HUES6 (cell line): ENCODE results near the gene PCDHGA4.
"Not testable (repeated sequence)": the region's sequence is repeated elsewhere in the genome, so short reads cannot be mapped to it uniquely, and the experiment has no call there.

Experiments
- H3K27ac ChIP-seq: 2 replicates; pipeline ENCODE4 v1.7.0; 2013; ENCODE audit warnings: low read depth, mild to moderate bottlenecking, low read length, inconsistent platforms
- H3K27me3 ChIP-seq: 2 replicates; pipeline ENCODE4 v1.6.1; 2013; ENCODE audit warnings: low read length; ENCODE audit not compliant: control insufficient read depth, insufficient read depth
- H3K36me3 ChIP-seq: 2 replicates; pipeline ENCODE4 v1.6.1; 2013; ENCODE audit warnings: low read length; ENCODE audit not compliant: control insufficient read depth, insufficient read depth
- H3K4me1 ChIP-seq: 2 replicates; pipeline ENCODE4 v1.6.1; 2013; ENCODE audit warnings: low read length; ENCODE audit not compliant: control insufficient read depth, insufficient read depth
- H3K4me3 ChIP-seq: 2 replicates; pipeline ENCODE4 v1.5.1; 2013; ENCODE audit warnings: low read depth, low read length
- H3K9ac ChIP-seq: one replicate; pipeline ENCODE4 v1.6.1; 2013; ENCODE audit warnings: mild to moderate bottlenecking, low read length
- H3K9me3 ChIP-seq: 2 replicates; pipeline ENCODE4 v1.6.1; 2013; ENCODE audit warnings: low read depth, low read length; ENCODE audit not compliant: control insufficient read depth, insufficient read depth

Gene PCDHGA4

GRCh38 chr5:141389153-141390042 is 34.6 kb downstream of the PCDHGA4 start:
- Histone ChIP-seq H3K27me3 (peaks cover 7% of the 10 kb centered on the region; the same call in 1 of the 2 replicates), H3K4me3 (0 out of 2 replicates have a peak overlapping the region, but pooled peaks have one; percentile 11), H3K4me1 (no peaks in the 10 kb centered on the region), H3K27ac (no peak overlapping the region), H3K9ac (no peak overlapping the region), H3K36me3 (peaks cover 36% of the 10 kb centered on the region), H3K9me3 (peaks cover 72% of the 10 kb centered on the region)

- no peak within 1 kb of the TSS for H3K27ac ChIP-seq
- no peak within 1 kb of the TSS for H3K4me3 ChIP-seq
- H3K4me1 ChIP-seq: no peaks in the 10 kb centered on the region
- peaks cover 7% of the 10 kb centered on the region; the same call in 1 of the 2 replicates for H3K27me3 ChIP-seq
- H3K9ac ChIP-seq: no peak within 1 kb of the TSS
- H3K9me3 ChIP-seq: peaks cover 77% of the 10 kb centered on the region
- peaks cover 36% of the 10 kb centered on the region for H3K36me3 ChIP-seq
These were observed 37.8 kb downstream of the PCDHGA4 start, which contains the start of gene PCDHGA8 for GRCh38 chr5:141392429-141393198. Gene PCDHGA8, plus strand, starts transcription at chr5:141392633. Its CDS starts 181 bp downstream, at chr5:141392814.

GRCh38 chr5:141393267-141393666 is 38.4 kb downstream of the PCDHGA4 start:
- Histone ChIP-seq H3K27ac (no peak overlapping the region), H3K4me3 (no peak overlapping the region), H3K9me3 (peaks cover 78% of the 10 kb centered on the region), H3K4me1 (no peaks in the 10 kb centered on the region), H3K27me3 (peaks cover 4% of the 10 kb centered on the region; the same call in 1 of the 2 replicates), H3K36me3 (peaks cover 35% of the 10 kb centered on the region), H3K9ac (no peak overlapping the region)

- H3K4me1 ChIP-seq, H3K27me3 ChIP-seq, H3K9ac ChIP-seq, H3K27ac ChIP-seq, H3K4me3 ChIP-seq: not testable (repeated sequence)
- H3K36me3 ChIP-seq: peaks cover 33% of the 10 kb centered on the region
- H3K9me3 ChIP-seq: peaks cover 78% of the 10 kb centered on the region
These were observed 39.8 kb downstream of the PCDHGA4 start for GRCh38 chr5:141394401-141395187.

- not testable (repeated sequence) for H3K27ac ChIP-seq, H3K4me1 ChIP-seq, H3K9ac ChIP-seq, H3K27me3 ChIP-seq
- Histone ChIP-seq H3K4me3 (peak within 1 kb of the TSS; percentile 40; the same call in 1 of the 2 replicates), H3K9me3 (peaks cover 68% of the 10 kb centered on the region), H3K36me3 (peaks cover 14% of the 10 kb centered on the region)
These were observed 43.1 kb downstream of the PCDHGA4 start, which contains the start of gene PCDHGB5 for GRCh38 chr5:141397756-141398551. Gene PCDHGB5, plus strand, starts transcription at chr5:141397947. Its CDS starts 181 bp downstream, at chr5:141398128.

GRCh38 chr5:141398608-141399007 is 43.8 kb downstream of the PCDHGA4 start:
- Histone ChIP-seq H3K27ac (no peak overlapping the region), H3K9me3 (peaks cover 67% of the 10 kb centered on the region), H3K4me1 (no peaks in the 10 kb centered on the region), H3K27me3 (no peaks in the 10 kb centered on the region), H3K4me3 (no peak overlapping the region), H3K36me3 (peaks cover 8% of the 10 kb centered on the region), H3K9ac (no peak overlapping the region)

GRCh38 chr5:141399555-141400258 is 44.9 kb downstream of the PCDHGA4 start:
- peaks cover 3% of the 10 kb centered on the region for H3K36me3 ChIP-seq
- no peak overlapping the region for H3K4me3 ChIP-seq
- H3K9me3 ChIP-seq: peaks cover 65% of the 10 kb centered on the region

GRCh38 chr5:141402553-141403243 is 47.9 kb downstream of the PCDHGA4 start, which contains the start of gene PCDHGA9:
Gene PCDHGA9, plus strand, starts transcription at chr5:141402778. Its CDS starts 175 bp downstream, at chr5:141402953.
- no peak within 1 kb of the TSS for H3K4me3 ChIP-seq
- H3K27ac ChIP-seq: no peak within 1 kb of the TSS
- peaks cover 51% of the 10 kb centered on the region for H3K9me3 ChIP-seq
- H3K36me3 ChIP-seq: peaks cover 3% of the 10 kb centered on the region
- no peak within 1 kb of the TSS for H3K9ac ChIP-seq
- H3K4me1 ChIP-seq: no peaks in the 10 kb centered on the region
- no peaks in the 10 kb centered on the region for H3K27me3 ChIP-seq

More at GRCh38 chr5:141399555-141400258, 44.9 kb downstream of the PCDHGA4 start:
- no peaks in the 10 kb centered on the region for H3K4me1 ChIP-seq
- no peaks in the 10 kb centered on the region for H3K27me3 ChIP-seq
- H3K9ac ChIP-seq: no peak overlapping the region
- no peak overlapping the region for H3K27ac ChIP-seq

- Histone ChIP-seq H3K9ac (no peak overlapping the region), H3K27me3 (peaks cover 3% of the 10 kb centered on the region), H3K27ac (no peak overlapping the region), H3K4me3 (no peak overlapping the region), H3K4me1 (no peaks in the 10 kb centered on the region), H3K36me3 (peaks cover 3% of the 10 kb centered on the region), H3K9me3 (peaks cover 48% of the 10 kb centered on the region)
These were observed 48.6 kb downstream of the PCDHGA4 start for GRCh38 chr5:141403387-141403786.
